HG03442 (cell line): ENCODE measurements around the gene ZNF71.
A peak's percentile ranks its signal among the peaks of the same experiment; 100 is the strongest.

Experiments used
- ATAC-seq: cut with Tn5 transposase; IDR thresholded peaks from one replicate; pipeline ENCODE4 v1.9.1; 2021; ENCODE audit warnings: mild to moderate bottlenecking, moderate library complexity; ENCODE audit not compliant: unreplicated experiment

ZNF71 gene

GRCh38 chr19:56594783-56595547 is at the start of gene ZNF71:
Gene ZNF71 (plus strand): TSS chr19:56595302. CDS start chr19:56601559, 6,257 bp downstream.
- ATAC-seq, result peak; percentile 90

- ATAC-seq, result no peak
Observed at GRCh38 chr19:56547535-56547934, 47.6 kb upstream of the ZNF71 start.

- no peak for ATAC-seq
Observed at GRCh38 chr19:56554272-56554869, 40.7 kb upstream of the ZNF71 start.

GRCh38 chr19:56562766-56563165 is 32.3 kb upstream of the ZNF71 start:
- no peak for ATAC-seq

- peak; percentile 26 for ATAC-seq
Observed at GRCh38 chr19:56566904-56567273, 28.2 kb upstream of the ZNF71 start.

- peak; percentile 97 for ATAC-seq
Observed at GRCh38 chr19:56567274-56568120, 27.6 kb upstream of the ZNF71 start, which contains the start of gene ZNF470. Gene ZNF470 (plus strand): TSS chr19:56567468. CDS start chr19:56570312, 2,844 bp downstream.

- ATAC-seq, result no peak
Observed at GRCh38 chr19:56572589-56572988, 22.5 kb upstream of the ZNF71 start.

- ATAC-seq, result no peak
Observed at GRCh38 chr19:56573914-56574313, 21.2 kb upstream of the ZNF71 start.

GRCh38 chr19:56577719-56578602 is 17.1 kb upstream of the ZNF71 start:
- ATAC-seq, result no peak

- ATAC-seq, result no peak
Observed at GRCh38 chr19:56594446-56594782, 688 bp upstream of the ZNF71 start.

GRCh38 chr19:56595548-56595899 is 422 bp downstream of the ZNF71 start:
- no peak for ATAC-seq

- no peak for ATAC-seq
Observed at GRCh38 chr19:56596676-56597075, 1.6 kb downstream of the ZNF71 start.

- ATAC-seq, result no peak
Observed at GRCh38 chr19:56597696-56598095, 2.6 kb downstream of the ZNF71 start.

- no peak for ATAC-seq
Observed at GRCh38 chr19:56601375-56601774, 6.3 kb downstream of the ZNF71 start.

- no peak for ATAC-seq
Observed at GRCh38 chr19:56603829-56604228, 8.7 kb downstream of the ZNF71 start.

GRCh38 chr19:56608274-56608964 is 13.3 kb downstream of the ZNF71 start:
- ATAC-seq, result no peak

GRCh38 chr19:56611288-56611687 is 16.2 kb downstream of the ZNF71 start:
- no peak for ATAC-seq

GRCh38 chr19:56612737-56613136 is 17.6 kb downstream of the ZNF71 start:
- ATAC-seq, result no peak

GRCh38 chr19:56613639-56614038 is 18.5 kb downstream of the ZNF71 start:
- no peak for ATAC-seq

GRCh38 chr19:56617531-56617930 is 22.4 kb downstream of the ZNF71 start:
- ATAC-seq, result no peak
